Activated T-cell treated with anti-CD3 and anti-CD28 coated beads, Interleukin-2, amount 50 U/mL, for 4 hours (primary cell): ENCODE measurements around the gene WDR45. TPM values are rescaled to one million over a fixed set of nuclear protein-coding genes. Genes with fewer than 3 reads are reported as not detected.
"Not testable (repeated sequence)": the region's sequence is repeated elsewhere in the genome, so short reads cannot be mapped to it uniquely, and the experiment has no call there.

ENCODE experiments used
- ATAC-seq, 2 donors: fragments of 200-7000 bp; cut with Tn5 transposase; one replicate each; pipeline ENCODE4 v1.10.0; 2021
- DNase-seq: peaks from one replicate; pipeline ENCODE4 v3.0.0-alpha.2; 2020
- H3K27me3 Mint-ChIP-seq: one replicate; pipeline ENCODE4 v1.8.0; 2021; ENCODE audit warnings: low read depth, mixed read lengths
- H3K36me3 Mint-ChIP-seq: one replicate; pipeline ENCODE4 v1.8.0; 2022; ENCODE audit warnings: mixed read lengths; ENCODE audit not compliant: insufficient read depth
- H3K4me1 Mint-ChIP-seq: one replicate; pipeline ENCODE4 v1.8.0; 2021; ENCODE audit warnings: low read depth, mixed read lengths
- H3K4me3 Mint-ChIP-seq: one replicate; pipeline ENCODE4 v1.8.0; 2021; ENCODE audit warnings: mild to moderate bottlenecking, moderate library complexity, mixed read lengths
- H3K9me3 Mint-ChIP-seq: one replicate; pipeline ENCODE4 v1.8.0; 2021; ENCODE audit warnings: mixed read lengths
- total RNA-seq, 3 donors: library from RNA; stranded (reverse); gene quantifications; one replicate each; pipeline ENCODE4 v1.2.1, GENCODE V29; 2021

The WDR45 gene
- 10 to 100 TPM; 31.0 to 37.9 (median 36.5) TPM for total RNA-seq

- DNase-seq (peak; percentile 63), ATAC-seq (peak; percentile 85)
- peak within 1 kb of the TSS; percentile 95 for H3K4me3 Mint-ChIP-seq
- peaks cover 12% of the 10 kb centered on the region for H3K4me1 Mint-ChIP-seq
- no peaks in the 10 kb centered on the region for H3K27me3 Mint-ChIP-seq
- no peaks in the 10 kb centered on the region for H3K36me3 Mint-ChIP-seq
- no peaks in the 10 kb centered on the region for H3K9me3 Mint-ChIP-seq
These were observed at the start of gene WDR45 for GRCh38 chrX:49079489-49080428. TSS of gene WDR45 (minus strand) at chrX:49079887. CDS start at chrX:49078095, 1,792 bp downstream.

GRCh38 chrX:49129427-49129826 lies 49.7 kb upstream of the WDR45 start:
- H3K4me3 Mint-ChIP-seq = no peak overlapping the region
- no peaks in the 10 kb centered on the region for H3K9me3 Mint-ChIP-seq
- DNase-seq (no peak), ATAC-seq (no peak)
- no peaks in the 10 kb centered on the region for H3K27me3 Mint-ChIP-seq
- no peaks in the 10 kb centered on the region for H3K36me3 Mint-ChIP-seq
- H3K4me1 Mint-ChIP-seq = no peaks in the 10 kb centered on the region

GRCh38 chrX:49127742-49128258 lies 48.1 kb upstream of the WDR45 start:
- H3K4me1 Mint-ChIP-seq, H3K36me3 Mint-ChIP-seq, H3K9me3 Mint-ChIP-seq, ATAC-seq, DNase-seq, H3K4me3 Mint-ChIP-seq, H3K27me3 Mint-ChIP-seq: not testable (repeated sequence)

- peak overlapping the region; percentile 98 for H3K4me3 Mint-ChIP-seq
- peaks cover 17% of the 10 kb centered on the region for H3K36me3 Mint-ChIP-seq
- H3K27me3 Mint-ChIP-seq = no peaks in the 10 kb centered on the region
- no peak for ATAC-seq
- DNase-seq = no peak
- H3K4me1 Mint-ChIP-seq = peaks cover 22% of the 10 kb centered on the region
- no peaks in the 10 kb centered on the region for H3K9me3 Mint-ChIP-seq
These were observed 42.8 kb upstream of the WDR45 start for GRCh38 chrX:49122499-49122898.

- Mint-ChIP-seq H3K36me3 (peaks cover 28% of the 10 kb centered on the region), H3K27me3 (no peaks in the 10 kb centered on the region), H3K4me1 (peaks cover 37% of the 10 kb centered on the region), H3K4me3 (no peak overlapping the region), H3K9me3 (no peaks in the 10 kb centered on the region)
- DNase-seq = no peak
- no peak for ATAC-seq
These were observed 40.4 kb upstream of the WDR45 start for GRCh38 chrX:49120091-49120490.

GRCh38 chrX:49117581-49117980 lies 37.9 kb upstream of the WDR45 start:
- H3K4me3 Mint-ChIP-seq = peak overlapping the region; percentile 72
- no peaks in the 10 kb centered on the region for H3K27me3 Mint-ChIP-seq
- DNase-seq (no peak), ATAC-seq (no peak)
- H3K9me3 Mint-ChIP-seq = no peaks in the 10 kb centered on the region
- peaks cover 28% of the 10 kb centered on the region for H3K4me1 Mint-ChIP-seq
- H3K36me3 Mint-ChIP-seq = peaks cover 24% of the 10 kb centered on the region

- DNase-seq = no peak
- ATAC-seq = no peak
- Mint-ChIP-seq H3K4me3 (peak overlapping the region; percentile 21), H3K4me1 (peaks cover 24% of the 10 kb centered on the region), H3K9me3 (no peaks in the 10 kb centered on the region), H3K27me3 (no peaks in the 10 kb centered on the region), H3K36me3 (peaks cover 22% of the 10 kb centered on the region)
These were observed 37.0 kb upstream of the WDR45 start for GRCh38 chrX:49116716-49117115.

GRCh38 chrX:49116076-49116475 lies 36.4 kb upstream of the WDR45 start:
- ATAC-seq (no peak), DNase-seq (no peak)

GRCh38 chrX:49111791-49112190 lies 32.1 kb upstream of the WDR45 start:
- no peaks in the 10 kb centered on the region for H3K9me3 Mint-ChIP-seq
- H3K4me1 Mint-ChIP-seq = peaks cover 8% of the 10 kb centered on the region
- DNase-seq (no peak), ATAC-seq (no peak)
- H3K4me3 Mint-ChIP-seq = no peak overlapping the region
- peaks cover 11% of the 10 kb centered on the region for H3K36me3 Mint-ChIP-seq
- H3K27me3 Mint-ChIP-seq = no peaks in the 10 kb centered on the region

More at GRCh38 chrX:49116076-49116475, 36.4 kb upstream of the WDR45 start:
- peaks cover 22% of the 10 kb centered on the region for H3K4me1 Mint-ChIP-seq
- H3K36me3 Mint-ChIP-seq = peaks cover 21% of the 10 kb centered on the region
- H3K4me3 Mint-ChIP-seq = no peak overlapping the region
- no peaks in the 10 kb centered on the region for H3K27me3 Mint-ChIP-seq
- no peaks in the 10 kb centered on the region for H3K9me3 Mint-ChIP-seq

GRCh38 chrX:49110417-49110816 lies 30.7 kb upstream of the WDR45 start:
- no peak overlapping the region for H3K4me3 Mint-ChIP-seq
- DNase-seq = no peak
- no peak for ATAC-seq
- H3K36me3 Mint-ChIP-seq = peaks cover 3% of the 10 kb centered on the region
- H3K4me1 Mint-ChIP-seq = no peaks in the 10 kb centered on the region
- H3K9me3 Mint-ChIP-seq = no peaks in the 10 kb centered on the region
- H3K27me3 Mint-ChIP-seq = no peaks in the 10 kb centered on the region

- ATAC-seq (no peak), DNase-seq (no peak)
- Mint-ChIP-seq H3K4me1 (no peaks in the 10 kb centered on the region), H3K4me3 (no peak overlapping the region), H3K9me3 (no peaks in the 10 kb centered on the region), H3K36me3 (no peaks in the 10 kb centered on the region), H3K27me3 (no peaks in the 10 kb centered on the region)
These were observed 29.0 kb upstream of the WDR45 start for GRCh38 chrX:49108641-49109040.

GRCh38 chrX:49106930-49107329 lies 27.2 kb upstream of the WDR45 start:
- peak; percentile 30 to 67 for ATAC-seq
- Mint-ChIP-seq H3K36me3 (no peaks in the 10 kb centered on the region), H3K4me3 (no peak overlapping the region), H3K27me3 (no peaks in the 10 kb centered on the region), H3K4me1 (no peaks in the 10 kb centered on the region), H3K9me3 (no peaks in the 10 kb centered on the region)
- DNase-seq = no peak

- H3K9me3 Mint-ChIP-seq = no peaks in the 10 kb centered on the region
- ATAC-seq (no peak), DNase-seq (no peak)
- no peak overlapping the region for H3K4me3 Mint-ChIP-seq
- H3K4me1 Mint-ChIP-seq = peaks cover 3% of the 10 kb centered on the region
- H3K36me3 Mint-ChIP-seq = no peaks in the 10 kb centered on the region
- no peaks in the 10 kb centered on the region for H3K27me3 Mint-ChIP-seq
These were observed 26.6 kb upstream of the WDR45 start for GRCh38 chrX:49106296-49106695.

GRCh38 chrX:49103637-49104036 lies 23.9 kb upstream of the WDR45 start:
- no peak overlapping the region for H3K4me3 Mint-ChIP-seq
- H3K27me3 Mint-ChIP-seq = no peaks in the 10 kb centered on the region
- no peaks in the 10 kb centered on the region for H3K9me3 Mint-ChIP-seq
- H3K4me1 Mint-ChIP-seq = peaks cover 4% of the 10 kb centered on the region
- H3K36me3 Mint-ChIP-seq = no peaks in the 10 kb centered on the region
- no peak for ATAC-seq
- DNase-seq = no peak

- Mint-ChIP-seq H3K9me3 (no peaks in the 10 kb centered on the region), H3K36me3 (no peaks in the 10 kb centered on the region), H3K4me3 (peak overlapping the region; percentile 88), H3K27me3 (no peaks in the 10 kb centered on the region), H3K4me1 (peaks cover 4% of the 10 kb centered on the region)
- DNase-seq (no peak), ATAC-seq (no peak)
These were observed 22.5 kb upstream of the WDR45 start for GRCh38 chrX:49102190-49102589.
